ENCODE data around the gene LKAAEAR1.

DNA sequence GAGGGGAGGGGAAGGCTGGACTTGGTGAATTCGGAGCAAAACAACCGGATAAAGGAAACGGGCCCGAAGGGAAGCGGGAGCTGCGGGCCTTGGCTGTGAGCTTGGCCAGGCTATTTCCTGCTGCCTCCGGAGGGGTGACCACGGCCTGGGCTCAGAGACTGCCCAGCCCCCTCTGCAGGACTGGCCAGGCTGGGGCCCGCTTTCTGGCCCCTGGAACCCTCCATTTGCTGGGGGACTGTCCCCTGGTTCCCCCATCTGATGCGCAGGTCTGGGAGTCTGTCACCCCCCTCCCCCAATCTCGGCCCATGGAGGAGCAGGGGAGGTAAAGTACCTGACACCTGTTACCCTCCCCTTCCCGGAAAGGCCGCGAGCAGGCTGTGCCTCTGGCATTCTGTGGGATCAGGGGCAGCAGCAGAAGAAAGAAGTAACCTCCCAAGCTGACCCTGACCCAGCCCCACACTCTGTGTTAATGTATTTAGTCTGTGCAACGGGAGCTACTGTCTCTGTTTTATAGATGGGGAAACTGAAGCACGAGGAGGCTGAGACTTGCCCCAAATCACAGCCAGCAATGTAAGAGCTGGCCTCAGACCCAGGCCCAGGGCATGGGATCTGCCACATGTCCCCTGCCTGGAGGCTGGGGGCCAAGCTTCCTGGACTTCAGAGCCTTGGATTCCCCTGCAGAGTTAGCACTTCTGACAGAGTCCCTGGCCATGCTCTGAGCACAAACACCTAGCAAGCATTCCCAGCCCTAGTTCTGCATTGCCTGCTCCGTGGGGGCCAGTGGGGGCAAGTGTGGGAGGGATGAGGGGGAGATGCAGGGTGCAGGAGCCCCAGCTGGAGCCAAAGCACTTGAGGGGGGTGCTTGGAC lies 44.7 kb downstream of the LKAAEAR1 start:
- TF ChIP-seq, protein P1, sequence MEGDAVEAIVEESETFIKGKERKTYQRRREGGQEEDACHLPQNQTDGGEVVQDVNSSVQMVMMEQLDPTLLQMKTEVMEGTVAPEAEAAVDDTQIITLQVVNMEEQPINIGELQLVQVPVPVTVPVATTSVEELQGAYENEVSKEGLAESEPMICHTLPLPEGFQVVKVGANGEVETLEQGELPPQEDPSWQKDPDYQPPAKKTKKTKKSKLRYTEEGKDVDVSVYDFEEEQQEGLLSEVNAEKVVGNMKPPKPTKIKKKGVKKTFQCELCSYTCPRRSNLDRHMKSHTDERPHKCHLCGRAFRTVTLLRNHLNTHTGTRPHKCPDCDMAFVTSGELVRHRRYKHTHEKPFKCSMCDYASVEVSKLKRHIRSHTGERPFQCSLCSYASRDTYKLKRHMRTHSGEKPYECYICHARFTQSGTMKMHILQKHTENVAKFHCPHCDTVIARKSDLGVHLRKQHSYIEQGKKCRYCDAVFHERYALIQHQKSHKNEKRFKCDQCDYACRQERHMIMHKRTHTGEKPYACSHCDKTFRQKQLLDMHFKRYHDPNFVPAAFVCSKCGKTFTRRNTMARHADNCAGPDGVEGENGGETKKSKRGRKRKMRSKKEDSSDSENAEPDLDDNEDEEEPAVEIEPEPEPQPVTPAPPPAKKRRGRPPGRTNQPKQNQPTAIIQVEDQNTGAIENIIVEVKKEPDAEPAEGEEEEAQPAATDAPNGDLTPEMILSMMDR (conservative IDR thresholded peaks at IDR 0.05 in 1 of 2, IDR thresholded peaks at IDR 0.05 in 1 of 2; ENCODE audit: extremely low read depth in 1 of 2, insufficient read depth in 1 of 2, low read depth in 1 of 2, low read length in 2 of 2): no peak
- TF ChIP-seq EZH2 (IDR thresholded peaks at IDR 0.05; ENCODE audit: borderline replicate concordance, low read length): no peak

All from mammary epithelial cell (primary cell).